K562 (cell line): ENCODE data around the gene THADA. TPM values are rescaled to one million over a fixed set of nuclear protein-coding genes. Genes with fewer than 3 reads are reported as not detected.
"Not testable (repeated sequence)": the region's sequence is repeated elsewhere in the genome, so short reads cannot be mapped to it uniquely, and the experiment has no call there.

Source experiments
- ATAC-seq: fragments of 200-7000 bp; cut with Tn5 transposase; 3 replicates; pipeline ENCODE4 v1.9.1; 2020; ENCODE audit warnings: moderate library complexity
- BruUV-seq: library from RNA; stranded (reverse); fragments of 400-500 nt; replicated peaks from 2 replicates; lab custom pipeline; 2021; lab: Mats Ljungman, UMichigan
- CTCF ChIA-PET: fragments of 300-600 bp; formaldehyde crosslinking; extraction: SDS; loops from one replicate; lab custom pipeline; 2021; ENCODE audit warnings: low intra/inter-chr PET ratio; lab: Yijun Ruan, JAX
- POLR2A ChIA-PET: fragments of 300-600, 350-650 bp; sonication (Branson Sonifier 250); formaldehyde crosslinking; extraction: SDS; loops from one replicate; lab custom pipeline; 2021; ENCODE audit warnings: antibody characterized with exemption, inconsistent platforms; lab: Yijun Ruan, JAX
- DNase-seq, 4 experiments: peaks; one replicate each; pipeline versions ENCODE4 v3.0.0 to v3.0.0-alpha.2; 2011 to 2018; ENCODE audit warnings: low spot score in 3 of 4, mixed read lengths in 3 of 4; ENCODE audit errors: extremely low read depth in 1 of 4
- FAIRE-seq: peaks from 2 replicates; lab custom pipeline; 2011; peaks lifted over from hg19 to GRCh38; lab: Jason Lieb, UNC
- H2AFZ ChIP-seq: 2 replicates; pipeline ENCODE4 v1.6.0; 2011; ENCODE audit warnings: low read depth, low read length, control low read depth, inconsistent platforms
- H3K27ac ChIP-seq: fragments of 200-600 bp; 3 replicates; pipeline ENCODE4 v1.8.0; 2011; ENCODE audit warnings: low read depth, mild to moderate bottlenecking, control low read depth, inconsistent platforms, low read length, moderate library complexity, mixed read lengths; ENCODE audit errors: extremely low read depth
- H3K27me3 ChIP-seq, 2 experiments: fragments of 300-600 bp in 1 of 2; 2 replicates in 1 of 2; 3 replicates in 1 of 2; pipeline versions ENCODE4 v1.6.0 to v1.8.0; 2011; ENCODE audit warnings: inconsistent platforms in 2 of 2, low read length in 2 of 2, mild to moderate bottlenecking in 1 of 2, mixed read lengths in 1 of 2, moderate library complexity in 1 of 2; ENCODE audit not compliant: control insufficient read depth in 2 of 2, insufficient read depth in 2 of 2
- H3K36me3 ChIP-seq: fragments of 300-600 bp; 3 replicates; pipeline ENCODE4 v1.8.0; 2011; ENCODE audit warnings: mild to moderate bottlenecking, low read length, inconsistent platforms; ENCODE audit not compliant: control insufficient read depth, insufficient read depth
- H3K4me1 ChIP-seq, 2 experiments: fragments of 200-600 bp in 1 of 2; replicated peaks in 1 of 2; 2 replicates in 1 of 2; 3 replicates in 1 of 2; pipeline versions ENCODE4 v1.5.1 to v1.8.0; 2011; ENCODE audit warnings: inconsistent platforms in 2 of 2, low read length in 2 of 2, mild to moderate bottlenecking in 1 of 2, mixed read lengths in 1 of 2, moderate library complexity in 1 of 2; ENCODE audit not compliant: control insufficient read depth in 2 of 2, insufficient read depth in 2 of 2
- H3K4me2 ChIP-seq: 2 replicates; pipeline ENCODE4 v1.6.1; 2011; ENCODE audit warnings: low read length, control low read depth, inconsistent platforms, mixed read lengths; ENCODE audit not compliant: insufficient read depth
- H3K4me3 ChIP-seq: fragments of 200-600 bp; sonication (generic), shearing (Covaris generic); 2 replicates; pipeline ENCODE4 v1.5.1; 2016; ENCODE audit warnings: control low read depth, inconsistent platforms
- H3K79me2 ChIP-seq: fragments of 200-600 bp; 3 replicates; pipeline ENCODE4 v1.8.0; 2011; ENCODE audit warnings: low read length, inconsistent platforms; ENCODE audit not compliant: control insufficient read depth, insufficient read depth
- H3K9ac ChIP-seq, 2 experiments: 2 replicates each; pipeline versions ENCODE4 v1.6.0 to v1.6.1; 2011; ENCODE audit warnings: low read depth in 2 of 2, low read length in 2 of 2, control low read depth in 1 of 2, inconsistent platforms in 1 of 2, mild to moderate bottlenecking in 1 of 2, mixed read lengths in 1 of 2; ENCODE audit not compliant: insufficient read depth in 1 of 2
- H3K9me1 ChIP-seq: one replicate; pipeline ENCODE4 v1.6.0; 2011; ENCODE audit warnings: inconsistent platforms, mild to moderate bottlenecking, low read length, moderate library complexity; ENCODE audit not compliant: control insufficient read depth, insufficient read depth
- H3K9me3 ChIP-seq: replicated peaks from 2 replicates; pipeline ENCODE4 v1.5.1; 2011; ENCODE audit warnings: low read depth, low read length, inconsistent platforms; ENCODE audit not compliant: control insufficient read depth, insufficient read depth
- H4K20me1 ChIP-seq: replicated peaks from 2 replicates; pipeline ENCODE4 v1.6.1; 2011; ENCODE audit warnings: low read length, inconsistent platforms, mixed read lengths; ENCODE audit not compliant: control insufficient read depth, insufficient read depth
- ATF3 ChIP-seq, 2 experiments: fragments of 450-650 bp in 1 of 2; sonication (generic) in 1 of 2; formaldehyde crosslinking in 1 of 2; IDR thresholded peaks in 1 of 2; conservative IDR thresholded peaks in 1 of 2; 2 replicates each; pipeline versions ENCODE4 v1.6.1 to v1.8.1; 2016 to 2023; ENCODE audit warnings: mild to moderate bottlenecking in 2 of 2, moderate library complexity in 2 of 2, inconsistent platforms in 1 of 2, missing genetic modification reagents in 1 of 2
- E2F8 ChIP-seq: fragments of 450-650 bp; IDR thresholded peaks from 2 replicates; pipeline ENCODE4 v1.7.1; 2018; ENCODE audit warnings: mild to moderate bottlenecking, low read depth; ENCODE audit not compliant: partially characterized antibody
- SMARCA4 ChIP-seq: fragments of 450-650 bp; IDR thresholded peaks from 2 replicates; pipeline ENCODE4 v1.6.1; 2016
- WGBS: fragments of 100-300 bp; shearing (Covaris generic); methylation state at CpG from one replicate; pipeline ENCODE4 v1.1.6; 2016; ENCODE audit warnings: low coverage, mixed read lengths; ENCODE audit not compliant: insufficient coverage; ENCODE audit errors: missing lambda C conversion rate; 5-methylcytosine and 5-hydroxymethylcytosine counted together
- in situ Hi-C: fragments of 300-500 bp; cut with MboI; formaldehyde crosslinking; loops from 4 replicates; pipeline ENCODE4 v1.15.0; 2018; ENCODE audit warnings: inconsistent platforms, mixed read lengths
- intact Hi-C: fragments of 100-400 bp; cut with micrococcal nuclease; formaldehyde crosslinking; loops from 2 replicates; pipeline ENCODE4 v1.14.2; 2022
- polyA plus RNA-seq, 8 experiments: library from polyadenylated mRNA; depleted of rRNA in 4 of 8; stranded (reverse) in 5 of 8; unstranded in 3 of 8; fragments of >200 nt; fragmentation: Nextera tagmentation in 2 of 8; fragmentation: Illumina TruSeq in 1 of 8; extraction: Ambion mirVana in 2 of 8; extraction: Trizol in 1 of 8; gene quantifications; 2 replicates each; pipeline versions ENCODE4 v1.2.1 to v1.2.3, GENCODE V29; 2011 to 2014; ENCODE audit warnings: inconsistent platforms in 1 of 8, missing spikeins in 1 of 8
- total RNA-seq, 7 experiments: library from RNA; depleted of rRNA in 6 of 7; stranded (reverse); fragments of >200 nt in 6 of 7; fragmentation: Illumina TruSeq in 2 of 7; extraction: Trizol in 2 of 7; gene quantifications; 2 replicates each; pipeline versions ENCODE4 v1.2.1 to v1.2.3, GENCODE V29; 2011 to 2021; ENCODE audit warnings: low replicate concordance in 1 of 7

THADA gene
- total and polyA plus RNA-seq, 9 of the 15 experiments (the other 6 are each of a cell fraction or from before 2014, with no cell fraction given): 17.8 to 34.7 (median 31.9) TPM

GRCh38 chr2:43298500-43298899 lies 297.3 kb downstream of the THADA start:
- ChIA-PET CTCF (no interaction called here), POLR2A (no interaction called here)
- no peak for FAIRE-seq
- H3K4me2 ChIP-seq: no peak overlapping the region
- H3K9me1 ChIP-seq: no peaks in the 10 kb centered on the region
- intact Hi-C loops (no loop called here), in situ Hi-C loops (no loop called here)
- no peak overlapping the region for H3K9ac ChIP-seq
- no peak overlapping the region for H3K4me3 ChIP-seq
- H2AFZ ChIP-seq: no peak overlapping the region
- no peaks in the 10 kb centered on the region for H3K79me2 ChIP-seq
- no peaks in the 10 kb centered on the region for H3K9me3 ChIP-seq
- BruUV-seq: no TSS peak
- H3K27me3 ChIP-seq: no peaks in the 10 kb centered on the region
- no peak for ATAC-seq
- H3K36me3 ChIP-seq: no peaks in the 10 kb centered on the region
- TF ChIP-seq ATF3 (IDR thresholded peaks at IDR 0.05) (0 out of 2 replicates have a peak, but pooled peaks have one; percentile 9), ATF3 (CRISPR knock-in tag; conservative IDR thresholded peaks at IDR 0.05) (no peak), E2F8 (no peak), SMARCA4 (0 out of 2 replicates have a peak, but pooled peaks have one; percentile 24)
- no peaks in the 10 kb centered on the region for H4K20me1 ChIP-seq
- 0 out of 3 replicates have a peak overlapping the region, but pooled peaks have one; percentile 4 for H3K27ac ChIP-seq
- no peak for DNase-seq
- H3K4me1 ChIP-seq: peaks cover 10 to 21% of the 10 kb centered on the region in 2 experiments; a peak in 4 of 5 replicates

- H2AFZ ChIP-seq, H3K36me3 ChIP-seq, H3K9me3 ChIP-seq, H3K4me2 ChIP-seq, intact Hi-C loops, DNase-seq, H3K79me2 ChIP-seq, in situ Hi-C loops, CTCF ChIA-PET, BruUV-seq, H3K9ac ChIP-seq, ATAC-seq, POLR2A ChIA-PET, FAIRE-seq, H3K27ac ChIP-seq, H3K4me3 ChIP-seq, H3K27me3 ChIP-seq, H3K9me1 ChIP-seq, H4K20me1 ChIP-seq: not testable (repeated sequence)
- peaks cover 10 to 28% of the 10 kb centered on the region in 2 experiments; a peak in 4 of 5 replicates for H3K4me1 ChIP-seq
- WGBS: no CpG with 5 or more reads among the region's 36 CpGs
These were observed 298.1 kb downstream of the THADA start for GRCh38 chr2:43297740-43298139.
